Activated CD4-positive, alpha-beta T cell treated with anti-CD3 and anti-CD28 coated beads, Interleukin-2, amount 50 U/mL, for 4 hours (primary cell): Measurements from ENCODE around the gene ZNF180.
"Not testable (repeated sequence)": the region's sequence is repeated elsewhere in the genome, so short reads cannot be mapped to it uniquely, and the experiment has no call there.

Experiments
- DNase-seq, 2 experiments: peaks; one replicate each; pipeline ENCODE4 v3.0.0-alpha.2; 2020

The ZNF180 gene

DNA sequence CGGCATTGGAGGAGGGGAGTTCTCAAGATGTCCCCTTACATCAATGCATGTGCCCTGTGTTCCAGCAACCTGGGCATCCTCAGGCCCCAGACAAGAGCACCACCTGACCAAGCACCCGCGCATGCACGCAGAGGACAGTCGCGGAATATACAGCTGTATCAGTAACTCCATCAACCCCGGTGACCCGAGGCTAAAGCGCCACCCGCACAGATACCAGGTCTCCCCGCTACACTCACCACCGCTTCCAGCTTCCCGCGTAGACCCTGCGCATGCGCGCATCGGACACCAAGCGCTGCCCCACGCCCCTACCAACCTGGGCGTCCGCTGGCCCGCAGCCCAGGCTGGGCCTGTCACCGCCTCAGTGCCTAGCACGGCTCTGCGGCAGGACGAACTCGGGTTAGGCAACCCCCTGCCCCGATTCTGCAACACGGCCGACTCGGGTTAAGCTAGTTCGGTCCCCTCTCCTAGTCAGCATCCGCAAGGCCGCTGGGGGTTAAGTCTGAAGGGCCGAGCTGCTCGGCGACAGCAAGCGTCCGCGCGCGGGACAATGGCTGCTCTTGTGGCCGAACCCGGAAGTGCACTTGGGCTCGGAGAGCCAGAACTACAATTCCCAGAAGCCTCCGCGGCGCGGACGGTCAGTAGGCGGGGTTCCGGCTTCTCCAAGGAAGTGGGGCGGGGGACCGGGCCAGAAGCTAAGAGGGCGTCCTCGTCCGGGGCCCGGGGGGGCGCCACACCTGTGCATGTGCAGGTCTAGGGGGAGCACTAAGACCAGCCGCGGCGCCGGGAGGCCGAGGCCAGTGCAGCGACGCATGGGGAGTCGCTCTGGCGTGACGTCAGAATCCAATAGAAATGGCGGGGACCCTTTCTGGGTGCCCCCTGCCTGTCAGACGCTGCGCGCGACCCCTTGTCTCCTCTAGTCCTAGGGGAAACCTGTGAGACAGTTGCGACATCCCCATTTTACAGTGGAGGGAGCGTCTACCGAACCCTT lies at the start of gene ZNF180:
ZNF180 (minus strand) TSS at position 561 of the 988 bp plus-strand sequence. CDS start 3,188 bp downstream, outside the sequence.
- DNase-seq: peak; percentile 93 to 94

- no peak for DNase-seq
These were observed 49.2 kb upstream of the ZNF180 start for GRCh38 chr19:44549507-44549906.

- no peak for DNase-seq
These were observed 48.4 kb upstream of the ZNF180 start for GRCh38 chr19:44548736-44549135.

DNA sequence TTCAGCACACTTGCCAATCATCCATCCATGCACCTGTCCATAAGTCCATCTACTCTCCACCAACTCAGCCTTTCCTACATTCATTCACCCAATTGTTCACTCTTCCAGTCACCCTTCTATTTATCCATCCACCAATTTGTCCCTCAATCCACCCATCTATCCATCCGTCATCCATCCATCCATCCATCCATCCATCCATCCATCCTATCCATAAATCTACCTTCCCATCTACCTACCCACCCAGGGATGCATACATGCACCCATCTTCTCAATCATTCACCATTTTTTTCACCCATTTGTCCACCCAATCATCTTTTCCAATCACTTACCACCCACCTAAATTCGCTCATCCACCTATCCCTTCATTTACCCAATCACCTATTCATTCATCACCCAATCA lies 43.7 kb upstream of the ZNF180 start:
- no peak for DNase-seq

DNA sequence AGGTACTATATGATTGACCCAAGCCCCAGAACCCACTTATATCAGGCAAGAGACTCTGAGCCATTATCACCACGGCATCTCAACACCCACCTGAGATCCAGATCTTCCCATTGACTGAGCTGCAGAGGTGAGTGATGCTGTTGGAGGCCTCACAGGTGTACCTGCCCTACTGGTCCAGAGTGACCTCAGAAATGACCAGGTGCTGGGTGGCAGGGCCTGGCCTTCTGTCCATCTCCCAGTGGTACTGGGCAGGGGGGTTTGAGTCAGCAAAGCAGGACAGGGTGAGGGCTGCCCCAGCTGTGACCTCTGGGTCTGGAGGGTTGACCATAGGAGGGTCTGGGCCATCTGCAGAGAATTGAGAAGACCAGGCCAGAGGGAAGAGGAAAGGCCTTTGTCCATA lies 42.3 kb upstream of the ZNF180 start:
- DNase-seq: no peak

DNA sequence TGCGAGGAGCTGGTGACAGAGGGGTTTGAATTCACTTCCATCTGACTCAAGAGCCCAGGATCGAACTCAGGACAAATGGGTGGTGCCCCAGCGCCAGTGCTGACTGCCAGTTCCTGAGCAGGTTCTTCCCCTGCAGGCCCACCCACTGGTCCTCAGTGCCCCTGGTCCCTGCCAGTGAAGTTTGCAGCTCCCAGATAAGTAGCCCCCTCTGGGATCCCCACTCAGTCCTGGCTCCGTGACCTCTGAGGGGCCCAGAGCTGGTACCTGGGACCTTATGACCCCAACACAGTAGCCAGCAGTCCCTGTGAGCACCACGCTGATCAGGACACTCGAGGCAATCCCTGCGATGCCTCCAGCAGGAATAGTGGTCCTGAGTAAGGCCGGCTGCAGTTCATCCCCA lies 40.4 kb upstream of the ZNF180 start:
- DNase-seq: no peak

DNA sequence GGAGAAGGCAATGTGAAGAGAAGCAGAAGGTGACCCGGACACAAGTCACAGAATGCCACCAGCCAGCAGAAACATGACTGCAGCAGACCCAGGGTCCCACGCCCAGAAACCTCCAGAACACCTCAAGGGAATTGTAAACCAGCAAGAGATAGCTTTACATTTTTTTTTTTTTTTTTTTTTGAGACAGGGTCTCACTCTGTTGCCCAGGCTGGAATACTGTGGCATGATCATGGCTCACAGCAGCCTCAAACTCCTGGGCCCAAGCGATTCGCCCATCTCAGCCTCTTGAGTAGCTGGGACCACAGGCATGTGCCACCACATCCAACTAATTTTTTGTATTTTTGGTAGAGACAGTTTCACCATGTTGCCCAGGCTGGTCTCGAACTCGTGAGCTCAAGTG lies 39.7 kb upstream of the ZNF180 start:
- no peak for DNase-seq

- DNase-seq: no peak
These were observed 39.0 kb upstream of the ZNF180 start for GRCh38 chr19:44539236-44539826.

GRCh38 chr19:44535361-44535760 lies 35.0 kb upstream of the ZNF180 start:
- DNase-seq: not testable (repeated sequence)

DNA sequence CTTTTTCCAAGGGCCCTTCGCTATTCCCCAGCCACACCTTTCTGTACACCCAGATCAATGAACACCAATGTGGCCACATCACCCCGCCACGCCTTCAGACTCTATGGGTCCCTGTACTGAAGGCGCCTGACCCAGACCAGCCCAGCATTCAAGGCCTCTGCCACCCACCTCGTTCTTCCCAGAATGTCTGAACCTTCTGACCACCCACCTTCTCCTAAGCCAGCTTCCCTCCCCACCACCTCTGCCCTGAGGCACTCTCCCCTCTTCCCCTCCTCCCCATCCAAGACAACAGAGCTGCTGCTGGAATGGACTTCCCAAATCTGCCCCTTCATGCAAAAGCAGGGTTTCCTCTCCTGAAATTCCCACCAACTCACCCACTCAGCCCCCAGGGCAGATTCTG lies 32.5 kb upstream of the ZNF180 start:
- DNase-seq: no peak

GRCh38 chr19:44530777-44531176 lies 30.5 kb upstream of the ZNF180 start:
- DNase-seq: no peak

GRCh38 chr19:44529536-44529935 lies 29.2 kb upstream of the ZNF180 start, which contains the start of gene CEACAM20:
Gene CEACAM20 (minus strand): TSS chr19:44529675. CDS start chr19:44529509, 166 bp downstream.
- DNase-seq: no peak

GRCh38 chr19:44527554-44527953 lies 27.2 kb upstream of the ZNF180 start:
- no peak for DNase-seq

DNA sequence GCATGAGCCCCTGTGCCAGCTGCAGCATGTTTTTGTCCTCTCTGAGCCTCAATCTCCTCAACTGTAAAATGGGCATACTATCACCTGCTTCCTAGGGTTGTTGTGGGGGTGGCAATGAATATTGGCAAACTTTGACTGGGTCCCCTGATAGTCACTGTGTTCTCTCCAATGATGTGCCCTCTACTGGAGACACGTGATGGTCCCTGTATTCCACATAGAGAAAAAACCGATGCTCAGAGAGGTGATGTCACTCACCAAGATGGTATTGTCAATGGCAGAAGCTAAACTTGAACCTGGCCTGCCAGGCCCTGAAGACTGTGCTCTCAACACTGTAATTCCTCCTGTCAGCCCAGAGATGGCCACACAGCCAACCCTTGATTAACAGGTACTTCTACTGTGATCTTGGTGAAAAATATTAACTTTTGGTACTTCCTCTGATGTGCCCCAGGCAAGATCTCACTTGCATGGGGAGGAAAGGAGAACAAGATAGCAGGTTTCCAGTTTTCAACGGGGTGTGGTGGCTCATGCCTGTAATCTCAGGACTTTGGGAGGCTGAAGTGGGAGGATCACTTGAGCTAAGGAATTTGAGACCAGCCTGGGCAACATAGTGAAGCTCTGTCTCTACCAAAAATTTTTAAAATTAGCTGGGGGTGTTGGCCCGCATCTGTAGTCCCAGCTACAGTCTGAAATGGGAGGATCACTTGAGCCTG lies 25.6 kb upstream of the ZNF180 start:
- DNase-seq: no peak

DNA sequence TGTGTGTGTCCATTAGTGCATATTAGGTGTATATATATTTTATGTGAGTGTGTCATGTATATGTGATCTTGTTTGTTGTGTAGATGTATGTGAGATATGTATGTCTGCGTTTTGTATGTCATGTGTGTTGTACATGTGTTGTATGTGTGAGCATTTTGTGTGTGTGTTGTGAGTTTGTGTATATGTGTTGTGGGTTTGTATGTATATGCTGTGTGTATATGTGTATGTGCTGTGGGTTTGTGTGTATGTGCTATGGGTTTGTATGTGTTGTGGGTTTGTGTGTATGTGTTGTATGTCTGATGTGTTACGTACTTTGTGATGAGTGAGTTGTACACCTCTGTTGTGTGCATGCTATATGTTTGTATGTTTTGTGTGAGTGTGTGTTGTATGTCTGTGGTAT lies 21.0 kb upstream of the ZNF180 start:
- DNase-seq: no peak

DNA sequence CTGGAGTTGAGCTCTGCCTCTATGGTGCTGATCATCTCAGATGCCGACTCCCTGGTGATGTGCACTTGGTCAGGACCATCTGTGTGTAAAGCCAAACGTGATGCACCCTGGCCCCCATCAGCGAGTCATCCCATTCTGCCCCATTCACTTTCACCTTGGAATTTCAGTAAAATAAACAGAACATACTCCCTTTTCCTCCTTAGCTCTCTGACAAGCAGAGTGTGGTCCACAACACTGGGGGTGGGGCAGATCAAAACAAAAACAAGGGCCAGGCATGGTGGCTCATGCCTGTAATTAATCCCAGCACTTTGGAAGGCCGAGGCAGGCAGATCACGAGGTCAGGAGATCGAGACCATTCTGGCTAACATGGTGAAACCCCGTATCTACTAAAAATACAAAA lies 16.8 kb upstream of the ZNF180 start:
- no peak for DNase-seq

DNA sequence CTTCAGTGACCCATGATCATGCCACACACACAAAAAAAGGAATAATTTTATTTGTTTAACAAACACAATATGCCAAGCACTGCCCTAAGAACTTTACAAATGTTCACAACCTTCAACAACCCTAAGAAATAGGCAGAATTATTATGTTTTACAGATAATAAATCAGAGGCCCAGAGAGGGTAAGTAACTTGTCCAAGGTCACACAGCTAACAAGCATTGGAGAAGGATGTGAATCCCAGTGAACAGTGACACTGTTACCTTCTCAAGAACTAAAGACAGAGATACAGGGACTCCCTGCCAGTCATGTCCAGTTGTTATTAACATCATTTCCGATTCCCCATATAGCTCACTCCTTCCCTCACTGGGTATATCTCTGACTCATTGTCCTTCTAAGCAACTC lies 15.6 kb upstream of the ZNF180 start:
- DNase-seq: no peak

GRCh38 chr19:44515031-44515430 lies 14.7 kb upstream of the ZNF180 start:
- DNase-seq: no peak

DNA sequence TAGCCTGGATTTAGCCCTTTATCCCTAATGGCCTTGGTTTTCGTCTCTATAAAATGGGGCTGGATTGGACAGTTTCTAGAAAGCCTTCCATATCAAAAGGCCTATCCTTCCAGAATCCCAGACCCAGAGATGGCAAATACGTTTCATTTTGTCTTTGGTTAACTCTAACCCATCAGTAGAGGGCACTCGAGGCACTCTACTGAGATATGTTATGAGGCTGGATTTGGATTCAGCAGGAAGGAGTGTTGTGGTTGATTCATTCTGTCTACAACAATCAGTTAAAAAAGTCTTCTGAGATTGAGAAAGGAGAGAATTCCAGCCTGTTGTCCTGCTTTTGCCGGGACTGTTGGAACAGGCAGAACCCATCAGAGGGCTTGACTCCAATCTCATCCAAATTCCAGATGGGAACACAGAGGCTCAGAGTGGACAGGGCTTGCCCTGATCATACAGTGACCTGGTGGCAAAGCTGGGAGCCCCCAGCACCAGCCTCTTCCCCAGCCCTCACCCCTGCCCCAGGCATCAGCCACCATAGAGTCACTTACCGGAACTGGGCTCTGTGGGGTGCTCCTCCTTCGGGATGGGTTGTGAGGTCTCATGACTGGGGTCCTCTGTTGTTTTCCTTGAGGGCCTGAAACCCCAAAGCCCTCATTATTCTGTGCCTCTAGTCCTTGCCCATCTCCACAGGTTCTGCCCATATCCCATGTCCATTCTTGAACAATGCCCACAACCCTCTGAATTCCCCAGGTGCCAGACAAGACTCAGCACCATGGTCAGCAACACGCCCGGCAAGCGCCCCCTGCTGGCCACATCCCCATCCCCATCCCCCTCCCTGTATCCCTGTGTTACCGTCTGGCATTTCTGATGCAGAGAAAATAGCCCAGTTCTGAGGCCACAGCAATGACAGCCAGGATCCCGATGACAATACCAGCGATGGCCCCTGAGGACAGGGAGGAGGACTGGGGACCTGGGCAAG lies 12.3 kb upstream of the ZNF180 start:
- DNase-seq: no peak

DNA sequence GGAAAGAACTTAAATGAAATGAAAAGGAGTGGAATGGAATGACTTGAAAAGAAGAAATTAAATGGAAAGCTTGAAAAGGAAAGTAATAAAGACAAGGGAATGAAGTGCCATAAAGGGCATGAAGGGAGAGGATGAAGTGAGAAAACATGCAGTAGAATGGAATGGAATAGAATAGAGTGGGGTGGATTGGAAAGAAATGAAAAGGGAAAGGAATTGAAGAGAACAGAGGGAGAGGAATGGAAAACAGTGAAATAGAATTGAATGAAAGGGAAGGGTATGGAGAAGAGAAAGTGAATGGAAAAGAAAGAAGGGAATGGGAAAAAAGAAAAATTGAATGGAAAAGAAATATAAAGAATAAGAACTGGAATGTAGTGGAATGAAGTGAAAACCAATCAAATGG lies 9.2 kb upstream of the ZNF180 start:
- no peak for DNase-seq

DNA sequence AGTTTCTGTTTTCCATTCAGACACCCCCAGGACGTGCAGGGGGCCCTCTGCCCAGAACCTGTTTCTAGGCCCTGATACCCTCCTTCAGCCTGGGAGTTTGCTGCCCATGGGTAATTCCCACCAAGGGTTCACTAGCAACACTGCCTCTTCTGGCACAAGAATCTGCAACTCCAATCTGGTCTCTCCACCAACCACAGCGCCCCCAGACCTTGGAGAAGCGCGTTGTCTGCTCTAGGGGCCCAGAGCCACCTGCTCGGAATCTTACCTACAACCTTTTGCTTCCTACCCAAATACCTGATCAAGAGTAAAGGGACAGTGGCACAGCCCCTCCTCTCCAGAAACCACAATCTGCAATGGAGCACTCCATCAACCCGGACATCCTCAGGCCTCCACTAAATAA lies 763 bp downstream of the ZNF180 start:
- no peak for DNase-seq

- no peak for DNase-seq
These were observed 1.3 kb downstream of the ZNF180 start for GRCh38 chr19:44498988-44499387.
